Chondrocyte (in vitro differentiated cells): ENCODE results near the gene DIPK1A. TPM values are rescaled to one million over a fixed set of nuclear protein-coding genes. Genes with fewer than 3 reads are reported as not detected.

Source experiments
- DNase-seq: peaks from one replicate; pipeline ENCODE4 v3.0.0; 2021; ENCODE audit warnings: mixed read lengths, low spot score
- H3K27ac Mint-ChIP-seq: one replicate; pipeline ENCODE4 v1.8.0; 2021; ENCODE audit warnings: mild to moderate bottlenecking, moderate library complexity, mixed read lengths; ENCODE audit not compliant: unreplicated experiment
- H3K27me3 Mint-ChIP-seq: 2 replicates; pipeline ENCODE4 v1.8.0; 2021; ENCODE audit warnings: low read depth, mixed read lengths
- H3K36me3 Mint-ChIP-seq: 2 replicates; pipeline ENCODE4 v1.8.0; 2021; ENCODE audit warnings: low read depth, mixed read lengths
- H3K4me1 Mint-ChIP-seq: 2 replicates; pipeline ENCODE4 v1.8.0; 2021; ENCODE audit warnings: low read depth, mild to moderate bottlenecking, mixed read lengths
- H3K4me3 Mint-ChIP-seq: one replicate; pipeline ENCODE4 v1.8.0; 2021; ENCODE audit warnings: mild to moderate bottlenecking, moderate library complexity, mixed read lengths; ENCODE audit not compliant: unreplicated experiment
- H3K9me3 Mint-ChIP-seq: 2 replicates; pipeline ENCODE4 v1.8.0; 2021; ENCODE audit warnings: low read depth, mixed read lengths
- CTCF ChIP-seq: fragments of 200-600 bp; sonication (generic); IDR thresholded peaks from 2 replicates; pipeline ENCODE4 v1.5.0; 2021; ENCODE audit warnings: antibody characterized with exemption, mild to moderate bottlenecking, moderate library complexity
- total RNA-seq: library from RNA; stranded (reverse); gene quantifications from 3 replicates; pipeline ENCODE4 v1.2.1, GENCODE V29; 2021

Gene DIPK1A
- total RNA-seq, 1 donor from 2014 or later: 11.2 TPM

GRCh38 chr1:92910081-92910480 is 51.2 kb downstream of the DIPK1A start:
- Mint-ChIP-seq H3K9me3 (peaks cover 9% of the 10 kb centered on the region), H3K4me3 (no peak overlapping the region), H3K36me3 (no peaks in the 10 kb centered on the region), H3K27me3 (no peaks in the 10 kb centered on the region), H3K27ac (no peak overlapping the region), H3K4me1 (peaks cover 15% of the 10 kb centered on the region)
- no peak for DNase-seq
- no peak for TF ChIP-seq CTCF

- no peaks in the 10 kb centered on the region for H3K27me3 Mint-ChIP-seq
- no peak for DNase-seq
- H3K27ac Mint-ChIP-seq: no peak overlapping the region
Observed at GRCh38 chr1:92909321-92909720, 51.9 kb downstream of the DIPK1A start.

GRCh38 chr1:92907949-92908684 is 53.1 kb downstream of the DIPK1A start:
- no peak for DNase-seq
- TF ChIP-seq CTCF: no peak
- Mint-ChIP-seq H3K4me3 (no peak overlapping the region), H3K9me3 (peaks cover 9% of the 10 kb centered on the region), H3K4me1 (peaks cover 14% of the 10 kb centered on the region), H3K27me3 (no peaks in the 10 kb centered on the region), H3K27ac (no peak overlapping the region), H3K36me3 (peaks cover 3% of the 10 kb centered on the region)

More at GRCh38 chr1:92909321-92909720, 51.9 kb downstream of the DIPK1A start:
- no peak for TF ChIP-seq CTCF
- peaks cover 3% of the 10 kb centered on the region for H3K36me3 Mint-ChIP-seq
- H3K4me1 Mint-ChIP-seq: peaks cover 14% of the 10 kb centered on the region
- peaks cover 9% of the 10 kb centered on the region for H3K9me3 Mint-ChIP-seq
- H3K4me3 Mint-ChIP-seq: no peak overlapping the region

DNA sequence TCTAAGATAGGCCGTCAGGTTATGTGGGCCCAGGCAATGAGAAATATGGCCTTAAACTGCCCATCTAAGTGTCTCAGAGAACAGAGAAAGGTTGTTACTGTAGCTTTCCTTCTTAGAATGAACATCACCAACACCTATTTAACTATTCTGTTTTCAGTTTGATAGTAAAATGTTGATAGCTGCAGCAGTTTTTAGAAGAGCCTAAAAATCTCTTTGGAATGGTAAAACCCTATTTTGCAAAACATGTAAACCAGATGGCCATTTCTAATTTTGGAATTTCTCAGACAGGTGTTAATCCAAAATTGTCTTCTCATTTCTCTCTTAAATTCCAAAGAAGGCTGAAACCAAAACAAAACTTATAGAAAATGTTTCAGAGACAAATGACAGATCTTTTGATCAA is 57.5 kb downstream of the DIPK1A start:
- Mint-ChIP-seq H3K36me3 (peaks cover 7% of the 10 kb centered on the region), H3K27me3 (no peaks in the 10 kb centered on the region)

GRCh38 chr1:92902406-92902744 is 58.9 kb downstream of the DIPK1A start:
- no peaks in the 10 kb centered on the region for H3K27me3 Mint-ChIP-seq
- no peak overlapping the region for H3K27ac Mint-ChIP-seq
- H3K4me1 Mint-ChIP-seq: no peaks in the 10 kb centered on the region
- peaks cover 28% of the 10 kb centered on the region for H3K9me3 Mint-ChIP-seq
- no peak overlapping the region for H3K4me3 Mint-ChIP-seq
- no peak for TF ChIP-seq CTCF
- no peak for DNase-seq
- peaks cover 7% of the 10 kb centered on the region for H3K36me3 Mint-ChIP-seq

More for the DNA sequence above, 57.5 kb downstream of the DIPK1A start:
- no peak for TF ChIP-seq CTCF
- peaks cover 8% of the 10 kb centered on the region for H3K4me1 Mint-ChIP-seq
- peaks cover 26% of the 10 kb centered on the region for H3K9me3 Mint-ChIP-seq
- H3K4me3 Mint-ChIP-seq: no peak overlapping the region
- H3K27ac Mint-ChIP-seq: no peak overlapping the region
- DNase-seq: no peak
